Panc1 (cell line): ENCODE measurements around the gene LRRN4CL. TPM values are rescaled to one million over a fixed set of nuclear protein-coding genes. Genes with fewer than 3 reads are reported as not detected.

Experiments
- ATAC-seq: fragments of 200-7000 bp; cut with Tn5 transposase; 2 replicates; pipeline ENCODE4 v1.9.1; 2020; ENCODE audit warnings: mild to moderate bottlenecking, moderate library complexity
- BruUV-seq: library from RNA; stranded (reverse); fragments of 400-500 nt; replicated peaks from 2 replicates; lab custom pipeline; 2021; lab: Mats Ljungman, UMichigan
- CTCF ChIA-PET: fragments of 300-600 bp; sonication (Branson Sonifier 250); formaldehyde crosslinking; loops from one replicate; lab custom pipeline; 2022; ENCODE audit warnings: antibody characterized with exemption; lab: Charles Lee
- POLR2A ChIA-PET: fragments of 300-600 bp; sonication (Branson Sonifier 250); formaldehyde crosslinking; loops from one replicate; lab custom pipeline; 2022; ENCODE audit warnings: antibody characterized with exemption; lab: Charles Lee
- DNase-seq: peaks from one replicate; pipeline ENCODE4 v3.0.0-alpha.2; 2010; ENCODE audit warnings: low read depth, low spot score
- H3K27ac ChIP-seq: 2 replicates; pipeline ENCODE4 v1.5.1; 2011; ENCODE audit warnings: mild to moderate bottlenecking, low read length, inconsistent platforms
- H3K27me3 ChIP-seq: fragments of 200-500 bp; sonication (Bioruptor generic); 2 replicates; pipeline ENCODE4 v1.6.0; 2014; ENCODE audit warnings: low read length, inconsistent platforms; ENCODE audit not compliant: control insufficient read depth, insufficient read depth
- H3K36me3 ChIP-seq: fragments of 200-500 bp; sonication (Bioruptor generic); 2 replicates; pipeline ENCODE4 v1.5.1; 2014; ENCODE audit warnings: inconsistent platforms, mild to moderate bottlenecking, low read length, moderate library complexity; ENCODE audit not compliant: control insufficient read depth, insufficient read depth
- H3K4me1 ChIP-seq: 2 replicates; pipeline ENCODE4 v1.5.1; 2011; ENCODE audit warnings: inconsistent platforms, mild to moderate bottlenecking, low read length, moderate library complexity; ENCODE audit not compliant: control insufficient read depth, insufficient read depth
- H3K4me3 ChIP-seq, 2 experiments: 2 replicates each; pipeline ENCODE4 v1.5.1; 2011 to 2012; ENCODE audit warnings: low read depth in 2 of 2, low read length in 2 of 2, mild to moderate bottlenecking in 2 of 2, inconsistent platforms in 1 of 2, moderate library complexity in 1 of 2
- H3K9me3 ChIP-seq: fragments of 200-500 bp; sonication (Bioruptor generic); 2 replicates; pipeline ENCODE4 v1.5.1; 2014; ENCODE audit warnings: low read depth, mild to moderate bottlenecking, inconsistent platforms, low read length, moderate library complexity; ENCODE audit not compliant: control insufficient read depth, insufficient read depth
- CTCF ChIP-seq: fragments of 450-650 bp; IDR thresholded peaks from 2 replicates; pipeline ENCODE4 v1.5.1; 2017; ENCODE audit warnings: mild to moderate bottlenecking
- POLR2AphosphoS5 ChIP-seq: IDR thresholded peaks from 2 replicates; pipeline ENCODE4 v1.6.1; 2012; ENCODE audit warnings: mild to moderate bottlenecking, low read depth, low read length, moderate library complexity
- SIN3A ChIP-seq: IDR thresholded peaks from 2 replicates; pipeline ENCODE4 v1.6.1; 2012; ENCODE audit warnings: low read depth, mild to moderate bottlenecking, low read length, moderate library complexity, borderline replicate concordance; ENCODE audit not compliant: insufficient read depth
- TCF7L2 ChIP-seq: IDR thresholded peaks from 2 replicates; pipeline ENCODE4 v1.6.1; 2011; ENCODE audit warnings: mild to moderate bottlenecking, low read depth, low read length, inconsistent platforms
- in situ Hi-C: cut with HindIII; loops from 2 replicates; pipeline ENCODE4 v1.10.0; 2016; ENCODE audit warnings: low sequenced_read_pairs, low pct_unique_long_range_greater_than_20kb
- intact Hi-C: fragments of 100-400 bp; cut with micrococcal nuclease; formaldehyde crosslinking; loops from one replicate; pipeline ENCODE4 v1.10.0; 2022; ENCODE audit not compliant: unreplicated experiment
- total RNA-seq: library from RNA; stranded (reverse); gene quantifications from one replicate; pipeline ENCODE4 v1.2.1, GENCODE V29; 2021; ENCODE audit not compliant: unreplicated experiment
- TF ChIP-seq, protein P1 (sequence below), 2 experiments: IDR thresholded peaks; 2 replicates each; pipeline ENCODE4 v1.6.1; 2011 to 2012; ENCODE audit warnings: low read depth in 2 of 2, control low read depth in 1 of 2, low read length in 1 of 2, mild to moderate bottlenecking in 1 of 2, moderate library complexity in 1 of 2; ENCODE audit not compliant: insufficient read depth in 1 of 2

The LRRN4CL gene
- total RNA-seq, 1 experiment from 2014 or later: 0.13 TPM

- DNase-seq (no peak), ATAC-seq (peak; percentile 7; the same call in 1 of the 2 replicates)
- TF ChIP-seq POLR2AphosphoS5: no peak
- no peak; the same call in 1 of the 2 replicates for TF ChIP-seq SIN3A
- no peak for TF ChIP-seq CTCF
- no peak for TF ChIP-seq TCF7L2
- TF ChIP-seq, protein P1, sequence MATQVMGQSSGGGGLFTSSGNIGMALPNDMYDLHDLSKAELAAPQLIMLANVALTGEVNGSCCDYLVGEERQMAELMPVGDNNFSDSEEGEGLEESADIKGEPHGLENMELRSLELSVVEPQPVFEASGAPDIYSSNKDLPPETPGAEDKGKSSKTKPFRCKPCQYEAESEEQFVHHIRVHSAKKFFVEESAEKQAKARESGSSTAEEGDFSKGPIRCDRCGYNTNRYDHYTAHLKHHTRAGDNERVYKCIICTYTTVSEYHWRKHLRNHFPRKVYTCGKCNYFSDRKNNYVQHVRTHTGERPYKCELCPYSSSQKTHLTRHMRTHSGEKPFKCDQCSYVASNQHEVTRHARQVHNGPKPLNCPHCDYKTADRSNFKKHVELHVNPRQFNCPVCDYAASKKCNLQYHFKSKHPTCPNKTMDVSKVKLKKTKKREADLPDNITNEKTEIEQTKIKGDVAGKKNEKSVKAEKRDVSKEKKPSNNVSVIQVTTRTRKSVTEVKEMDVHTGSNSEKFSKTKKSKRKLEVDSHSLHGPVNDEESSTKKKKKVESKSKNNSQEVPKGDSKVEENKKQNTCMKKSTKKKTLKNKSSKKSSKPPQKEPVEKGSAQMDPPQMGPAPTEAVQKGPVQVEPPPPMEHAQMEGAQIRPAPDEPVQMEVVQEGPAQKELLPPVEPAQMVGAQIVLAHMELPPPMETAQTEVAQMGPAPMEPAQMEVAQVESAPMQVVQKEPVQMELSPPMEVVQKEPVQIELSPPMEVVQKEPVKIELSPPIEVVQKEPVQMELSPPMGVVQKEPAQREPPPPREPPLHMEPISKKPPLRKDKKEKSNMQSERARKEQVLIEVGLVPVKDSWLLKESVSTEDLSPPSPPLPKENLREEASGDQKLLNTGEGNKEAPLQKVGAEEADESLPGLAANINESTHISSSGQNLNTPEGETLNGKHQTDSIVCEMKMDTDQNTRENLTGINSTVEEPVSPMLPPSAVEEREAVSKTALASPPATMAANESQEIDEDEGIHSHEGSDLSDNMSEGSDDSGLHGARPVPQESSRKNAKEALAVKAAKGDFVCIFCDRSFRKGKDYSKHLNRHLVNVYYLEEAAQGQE (IDR thresholded peaks at IDR 0.05; ENCODE audit: insufficient read depth in 1 of 2, low read depth in 2 of 2, low read length in 1 of 2): no peak
- Histone ChIP-seq H3K27me3 (no peaks in the 10 kb centered on the region), H3K4me1 (peaks cover 25% of the 10 kb centered on the region), H3K36me3 (peaks cover 9% of the 10 kb centered on the region), H3K9me3 (no peaks in the 10 kb centered on the region), H3K27ac (peak overlapping the region; percentile 99), H3K4me3 (peak overlapping the region; percentile 94 to 96)
- intact Hi-C loops: no loop called here
- TSS peak; percentile 97 for BruUV-seq
- ChIA-PET POLR2A (interaction anchor here (0.6 to 2.1 kb wide), 13 partner anchors 8 to 850 kb away, joined by 3 to 10 read pairs (median 4); partner anchors contain the start of genes GANAB, HNRNPUL2, INTS5 and TTC9C), CTCF (no interaction called here)
- in situ Hi-C loops: no loop called here
These were observed 23.6 kb downstream of the LRRN4CL start for GRCh38 chr11:62665599-62666258.

GRCh38 chr11:62665075-62665598 lies 24.2 kb downstream of the LRRN4CL start, which contains the start of the genes C11orf98 and CSKMT:
TSS of gene C11orf98 (minus strand) at chr11:62665210. CDS start at chr11:62665169, 41 bp downstream.
TSS of gene CSKMT (plus strand) at chr11:62665312. CDS start at chr11:62665880, 568 bp downstream.
- TF ChIP-seq SIN3A (peak; percentile 93; the same call in 1 of the 2 replicates), CTCF (no peak), POLR2AphosphoS5 (peak; percentile 100), TCF7L2 (peak; percentile 67; the same call in 1 of the 2 replicates)
- TF ChIP-seq, protein P1 (IDR thresholded peaks at IDR 0.05; ENCODE audit: insufficient read depth in 1 of 2, low read depth in 2 of 2, low read length in 1 of 2): no peak
- in situ Hi-C loops: no loop called here
- peak; percentile 90 for ATAC-seq
- no peaks in the 10 kb centered on the region for H3K9me3 ChIP-seq
- DNase-seq: peak; percentile 59
- H3K36me3 ChIP-seq: peaks cover 9% of the 10 kb centered on the region
- POLR2A ChIA-PET: interaction anchor here (0.5 to 1.7 kb wide), 17 partner anchors 9 to 850 kb away, joined by 3 to 10 read pairs (median 3); partner anchors contain the start of genes GANAB, HNRNPUL2, INTS5 and TTC9C
- H3K27ac ChIP-seq: peak within 1 kb of the TSS; percentile 99
- BruUV-seq: no TSS peak
- intact Hi-C loops: no loop called here
- H3K4me1 ChIP-seq: peaks cover 22% of the 10 kb centered on the region
- H3K27me3 ChIP-seq: no peaks in the 10 kb centered on the region
- H3K4me3 ChIP-seq: peak within 1 kb of the TSS; percentile 94 to 96
- CTCF ChIA-PET: interaction anchor here (0.6 to 0.9 kb wide), 2 partner anchors 53 to 55 kb away, joined by 3 to 6 read pairs; no protein-coding TSS in a partner anchor
